ENCODE measurements around the gene MRPL58.

The MRPL58 gene

GRCh38 chr17:75046407-75047289, 34.2 kb downstream of the MRPL58 start, which contains the start of the genes ATP5PD and KCTD2 (continued):
- no peak for TF ChIP-seq ZNF311 (tag by site-specific recombination; IDR thresholded peaks at IDR 0.05; ENCODE audit: borderline replicate concordance)
- TF ChIP-seq, protein P1, sequence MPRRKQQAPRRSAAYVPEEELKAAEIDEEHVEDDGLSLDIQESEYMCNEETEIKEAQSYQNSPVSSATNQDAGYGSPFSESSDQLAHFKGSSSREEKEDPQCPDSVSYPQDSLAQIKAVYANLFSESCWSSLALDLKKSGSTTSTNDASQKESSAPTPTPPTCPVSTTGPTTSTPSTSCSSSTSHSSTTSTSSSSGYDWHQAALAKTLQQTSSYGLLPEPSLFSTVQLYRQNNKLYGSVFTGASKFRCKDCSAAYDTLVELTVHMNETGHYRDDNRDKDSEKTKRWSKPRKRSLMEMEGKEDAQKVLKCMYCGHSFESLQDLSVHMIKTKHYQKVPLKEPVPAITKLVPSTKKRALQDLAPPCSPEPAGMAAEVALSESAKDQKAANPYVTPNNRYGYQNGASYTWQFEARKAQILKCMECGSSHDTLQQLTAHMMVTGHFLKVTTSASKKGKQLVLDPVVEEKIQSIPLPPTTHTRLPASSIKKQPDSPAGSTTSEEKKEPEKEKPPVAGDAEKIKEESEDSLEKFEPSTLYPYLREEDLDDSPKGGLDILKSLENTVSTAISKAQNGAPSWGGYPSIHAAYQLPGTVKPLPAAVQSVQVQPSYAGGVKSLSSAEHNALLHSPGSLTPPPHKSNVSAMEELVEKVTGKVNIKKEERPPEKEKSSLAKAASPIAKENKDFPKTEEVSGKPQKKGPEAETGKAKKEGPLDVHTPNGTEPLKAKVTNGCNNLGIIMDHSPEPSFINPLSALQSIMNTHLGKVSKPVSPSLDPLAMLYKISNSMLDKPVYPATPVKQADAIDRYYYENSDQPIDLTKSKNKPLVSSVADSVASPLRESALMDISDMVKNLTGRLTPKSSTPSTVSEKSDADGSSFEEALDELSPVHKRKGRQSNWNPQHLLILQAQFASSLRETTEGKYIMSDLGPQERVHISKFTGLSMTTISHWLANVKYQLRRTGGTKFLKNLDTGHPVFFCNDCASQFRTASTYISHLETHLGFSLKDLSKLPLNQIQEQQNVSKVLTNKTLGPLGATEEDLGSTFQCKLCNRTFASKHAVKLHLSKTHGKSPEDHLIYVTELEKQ (tag by site-specific recombination; IDR thresholded peaks at IDR 0.05; ENCODE audit: borderline replicate concordance) = no peak
- peak; percentile 92 for TF ChIP-seq SP3 (tag by site-specific recombination; IDR thresholded peaks at IDR 0.05)
- TF ChIP-seq KLF1 (tag by site-specific recombination; IDR thresholded peaks at IDR 0.05) = no peak
- TF ChIP-seq ZNF791 (tag by site-specific recombination; IDR thresholded peaks at IDR 0.05) = no peak
- TF ChIP-seq ZNF354C (tag by site-specific recombination; IDR thresholded peaks at IDR 0.05; ENCODE audit: borderline replicate concordance, low read depth) = no peak
- no peak for TF ChIP-seq ZNF341 (tag by site-specific recombination; IDR thresholded peaks at IDR 0.05; ENCODE audit: low read depth)
- no peak for TF ChIP-seq ZNF785 (tag by site-specific recombination; IDR thresholded peaks at IDR 0.05)

DNA sequence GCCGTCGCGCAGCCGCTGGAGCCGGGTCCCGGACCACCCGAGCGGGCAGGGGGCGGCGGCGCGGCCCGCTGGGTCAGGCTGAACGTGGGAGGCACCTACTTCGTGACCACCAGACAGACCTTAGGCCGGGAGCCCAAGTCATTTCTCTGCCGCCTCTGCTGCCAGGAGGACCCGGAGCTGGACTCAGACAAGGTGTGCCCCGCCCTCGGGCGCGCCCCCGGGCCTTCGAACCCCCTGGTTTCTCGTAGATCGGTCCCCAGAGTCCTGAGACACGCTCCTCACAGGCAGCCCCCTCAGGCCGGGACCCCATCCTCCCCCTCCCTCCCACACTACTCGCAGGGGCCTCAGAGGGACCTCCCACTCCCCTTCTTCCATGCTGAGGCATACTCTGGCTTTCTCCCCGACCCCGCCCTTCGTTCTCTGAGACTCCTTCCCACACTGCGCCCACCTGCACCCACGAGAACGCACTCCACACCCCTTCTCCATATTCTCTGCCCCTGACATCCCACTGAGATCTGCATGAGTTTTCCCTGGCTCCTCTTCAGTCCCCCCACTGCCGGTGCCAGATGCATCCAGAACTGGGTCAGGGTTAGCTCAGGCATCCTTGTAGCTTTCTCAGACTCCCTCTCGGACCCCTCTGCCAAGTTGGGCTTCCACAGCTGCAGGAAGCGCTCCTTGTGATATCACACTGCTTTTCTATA, 35.1 kb downstream of the MRPL58 start:
- ChIA-PET CTCF (interaction anchor here (1.2 to 3.4 kb wide), 3 partner anchors 13 to 86 kb away, joined by 3 to 15 read pairs (median 14); no protein-coding TSS in a partner anchor), POLR2A (interaction anchor here (0.5 to 4.8 kb wide), 10 partner anchors 13 to 346 kb away, joined by 3 to 44 read pairs (median 4); partner anchors contain the start of genes JPT1 and MRPL58)
- H3K36me3 ChIP-seq (ENCODE audit: control insufficient read depth in 2 of 2, insufficient read depth in 1 of 2, low read length in 2 of 2) = peaks cover 24 to 32% of the 10 kb centered on the region in 2 experiments
- H3K4me3 ChIP-seq (ENCODE audit: low read depth, low read length) = peak overlapping the region; percentile 99
- peak overlapping the region; percentile 92 for H3K27ac ChIP-seq (ENCODE audit: extremely low read depth, low read depth, low read length)
- peaks cover 8% of the 10 kb centered on the region; the same call in 1 of the 2 replicates for H3K4me1 ChIP-seq (ENCODE audit: control insufficient read depth, insufficient read depth, low read length)
- no peaks in the 10 kb centered on the region for H3K9me3 ChIP-seq (ENCODE audit: control insufficient read depth, insufficient read depth, low read depth, low read length)
- TF ChIP-seq KLF9 (tag by site-specific recombination; IDR thresholded peaks at IDR 0.05; ENCODE audit: low read depth) = peak; percentile 85
- no peak for TF ChIP-seq ZSCAN5A (tag by site-specific recombination; IDR thresholded peaks at IDR 0.05)
- TF ChIP-seq KLF7 (tag by site-specific recombination; IDR thresholded peaks at IDR 0.05; ENCODE audit: borderline replicate concordance) = peak; percentile 75
- TF ChIP-seq, protein P2, sequence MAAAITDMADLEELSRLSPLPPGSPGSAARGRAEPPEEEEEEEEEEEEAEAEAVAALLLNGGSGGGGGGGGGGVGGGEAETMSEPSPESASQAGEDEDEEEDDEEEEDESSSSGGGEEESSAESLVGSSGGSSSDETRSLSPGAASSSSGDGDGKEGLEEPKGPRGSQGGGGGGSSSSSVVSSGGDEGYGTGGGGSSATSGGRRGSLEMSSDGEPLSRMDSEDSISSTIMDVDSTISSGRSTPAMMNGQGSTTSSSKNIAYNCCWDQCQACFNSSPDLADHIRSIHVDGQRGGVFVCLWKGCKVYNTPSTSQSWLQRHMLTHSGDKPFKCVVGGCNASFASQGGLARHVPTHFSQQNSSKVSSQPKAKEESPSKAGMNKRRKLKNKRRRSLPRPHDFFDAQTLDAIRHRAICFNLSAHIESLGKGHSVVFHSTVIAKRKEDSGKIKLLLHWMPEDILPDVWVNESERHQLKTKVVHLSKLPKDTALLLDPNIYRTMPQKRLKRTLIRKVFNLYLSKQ (tag by site-specific recombination; IDR thresholded peaks at IDR 0.05; ENCODE audit: borderline replicate concordance) = no peak
- peak; percentile 22; the same call in 1 of the 2 replicates for TF ChIP-seq ZBTB8A (tag by site-specific recombination; IDR thresholded peaks at IDR 0.05)
- peak; percentile 100 for TF ChIP-seq ZNF335 (tag by site-specific recombination; conservative IDR thresholded peaks at IDR 0.05)
- peak; percentile 99 for TF ChIP-seq EGR2 (tag by site-specific recombination; IDR thresholded peaks at IDR 0.05; ENCODE audit: low read depth)
- TF ChIP-seq KLF16 (tag by site-specific recombination; IDR thresholded peaks at IDR 0.05) = 0 out of 2 replicates have a peak, but pooled peaks have one; percentile 42
- TF ChIP-seq ZBTB48 (tag by site-specific recombination; IDR thresholded peaks at IDR 0.05) = 0 out of 2 replicates have a peak, but pooled peaks have one; percentile 13
- 0 out of 2 replicates have a peak, but pooled peaks have one; percentile 11 for TF ChIP-seq KLF8 (tag by site-specific recombination; IDR thresholded peaks at IDR 0.05)
- TF ChIP-seq ZNF768 (tag by site-specific recombination; IDR thresholded peaks at IDR 0.05) = no peak
- TF ChIP-seq ZNF600 (tag by site-specific recombination; IDR thresholded peaks at IDR 0.05) = peak; percentile 76; the same call in 1 of the 2 replicates
- peak; percentile 53 for TF ChIP-seq SP3 (tag by site-specific recombination; IDR thresholded peaks at IDR 0.05)
- TF ChIP-seq KLF1 (tag by site-specific recombination; IDR thresholded peaks at IDR 0.05) = peak; percentile 65
- 0 out of 2 replicates have a peak, but pooled peaks have one; percentile 16 for TF ChIP-seq PRDM10 (tag by site-specific recombination; IDR thresholded peaks at IDR 0.05)
- TF ChIP-seq ZNF610 (tag by site-specific recombination; IDR thresholded peaks at IDR 0.05; ENCODE audit: borderline replicate concordance) = no peak
- TF ChIP-seq ZNF23 (tag by site-specific recombination; IDR thresholded peaks at IDR 0.05; ENCODE audit: borderline replicate concordance) = no peak
